ENCODE results near the gene DNASE1L3. TPM values are rescaled to one million over a fixed set of nuclear protein-coding genes. Genes with fewer than 3 reads are reported as not detected.
"Not testable (repeated sequence)": the region's sequence is repeated elsewhere in the genome, so short reads cannot be mapped to it uniquely, and the experiment has no call there.

The DNASE1L3 gene, protein sequence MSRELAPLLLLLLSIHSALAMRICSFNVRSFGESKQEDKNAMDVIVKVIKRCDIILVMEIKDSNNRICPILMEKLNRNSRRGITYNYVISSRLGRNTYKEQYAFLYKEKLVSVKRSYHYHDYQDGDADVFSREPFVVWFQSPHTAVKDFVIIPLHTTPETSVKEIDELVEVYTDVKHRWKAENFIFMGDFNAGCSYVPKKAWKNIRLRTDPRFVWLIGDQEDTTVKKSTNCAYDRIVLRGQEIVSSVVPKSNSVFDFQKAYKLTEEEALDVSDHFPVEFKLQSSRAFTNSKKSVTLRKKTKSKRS
- total RNA-seq: 0.07 and 0.20 TPM in 2 replicates

DNA sequence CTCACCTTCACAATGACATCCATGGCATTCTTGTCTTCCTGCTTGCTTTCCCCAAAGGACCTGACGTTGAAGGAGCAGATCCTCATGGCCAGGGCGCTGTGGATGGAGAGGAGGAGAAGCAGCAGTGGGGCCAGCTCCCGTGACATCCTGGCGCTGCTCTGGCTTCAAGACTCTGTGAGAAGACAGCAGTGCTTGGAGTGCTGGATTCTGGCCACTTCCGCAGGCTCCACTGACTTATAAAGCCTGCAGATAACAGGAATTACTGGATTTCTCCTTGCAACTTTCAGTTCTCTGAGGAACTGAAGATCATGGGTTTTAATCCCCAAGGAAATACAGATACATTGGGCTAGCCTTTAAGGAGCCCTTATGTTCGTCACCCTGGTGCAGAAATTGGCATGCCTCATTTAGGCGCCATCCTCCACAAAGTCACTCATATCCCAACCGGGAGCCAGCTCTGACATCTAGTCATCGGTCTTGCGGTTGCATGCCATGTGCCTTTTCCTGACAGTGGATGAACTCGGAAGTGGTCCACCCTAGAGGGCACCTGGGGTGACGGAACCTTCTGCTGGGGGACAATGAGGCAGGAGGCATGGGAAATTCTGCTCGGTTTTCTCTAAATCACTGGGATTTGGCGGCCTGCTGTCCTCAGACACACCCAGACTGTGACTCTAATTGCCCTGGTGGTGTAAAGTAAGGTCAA, at the start of gene DNASE1L3:
Gene DNASE1L3 (minus strand): TSS at position 212 of the 700 bp plus-strand sequence. CDS start 66 bp downstream, at position 146.
- DNase-seq (ENCODE audit: low read depth, low spot score): no peak

DNA sequence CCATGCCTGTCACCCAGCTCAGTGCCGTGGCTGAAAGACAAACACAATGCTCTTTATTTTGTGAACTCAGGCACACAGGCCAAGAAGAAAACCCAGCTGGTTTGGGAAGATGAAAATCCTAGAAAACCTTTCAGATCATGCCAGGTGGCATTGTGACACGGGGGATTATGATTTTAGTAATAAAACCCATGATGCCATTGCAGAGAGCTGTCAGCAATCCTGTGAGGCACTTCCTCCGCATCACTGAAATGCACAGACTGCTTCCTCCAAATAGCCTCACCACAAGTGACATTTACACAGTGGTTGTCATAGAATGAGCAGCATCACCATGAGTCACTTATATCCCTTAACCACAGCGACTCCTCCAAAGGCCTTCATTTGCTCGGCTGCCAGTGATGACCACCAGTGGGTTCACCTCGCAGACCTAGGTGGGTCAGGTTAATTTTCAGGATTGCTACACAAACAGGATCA, 49.5 kb upstream of the DNASE1L3 start:
- DNase-seq (ENCODE audit: low read depth, low spot score): no peak

DNA sequence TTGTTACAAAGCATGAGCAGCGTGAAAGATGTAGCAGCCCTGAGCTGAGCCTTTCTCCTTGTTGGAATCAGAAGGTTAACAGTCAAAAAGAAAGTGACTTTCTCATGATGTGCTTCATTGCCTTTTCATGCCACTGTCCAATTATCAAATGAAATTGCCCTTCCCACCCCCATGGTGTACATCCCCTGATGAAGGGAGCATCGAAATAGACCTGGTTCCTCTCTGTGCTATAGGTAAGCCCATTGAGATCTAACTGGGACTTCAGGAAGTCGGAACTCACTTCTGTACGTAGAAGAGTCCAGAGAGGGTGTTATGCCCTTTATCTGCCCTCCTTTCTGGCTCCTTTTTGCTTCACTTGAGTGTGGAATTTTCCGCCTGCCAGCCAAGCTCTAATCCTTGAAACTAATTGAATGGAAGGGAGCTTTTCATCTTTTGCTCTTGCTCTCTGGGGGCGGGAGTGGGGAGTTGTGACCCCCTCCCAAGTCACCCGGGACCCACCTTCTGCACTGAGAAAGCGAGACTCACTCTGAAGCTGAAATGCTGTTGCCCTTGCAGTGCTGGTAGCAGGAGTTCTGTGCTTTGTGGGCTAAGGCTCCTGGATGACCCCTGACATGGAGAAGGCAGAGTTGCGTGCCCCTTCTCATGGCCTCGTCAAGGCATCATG, 47.8 kb upstream of the DNASE1L3 start:
- no peak for DNase-seq (ENCODE audit: low read depth, low spot score)

DNA sequence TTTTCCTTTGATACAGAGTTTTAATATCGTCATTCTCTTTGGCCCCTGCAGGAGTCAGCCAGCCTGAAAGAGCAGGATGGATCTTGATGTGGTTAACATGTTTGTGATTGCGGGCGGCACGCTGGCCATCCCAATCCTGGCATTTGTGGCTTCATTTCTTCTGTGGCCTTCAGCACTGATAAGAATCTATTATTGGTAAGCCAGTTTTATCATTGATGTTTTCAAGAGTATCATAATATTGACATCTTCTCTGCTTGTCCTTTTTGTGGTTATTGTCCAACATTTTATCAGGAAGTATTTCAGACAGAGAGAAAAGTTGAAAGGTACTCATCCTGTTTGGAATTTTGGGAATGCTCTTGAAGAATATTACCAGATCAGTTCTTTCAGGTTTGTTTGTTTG, 45.7 kb upstream of the DNASE1L3 start:
- no peak for DNase-seq (ENCODE audit: low read depth, low spot score)

DNA sequence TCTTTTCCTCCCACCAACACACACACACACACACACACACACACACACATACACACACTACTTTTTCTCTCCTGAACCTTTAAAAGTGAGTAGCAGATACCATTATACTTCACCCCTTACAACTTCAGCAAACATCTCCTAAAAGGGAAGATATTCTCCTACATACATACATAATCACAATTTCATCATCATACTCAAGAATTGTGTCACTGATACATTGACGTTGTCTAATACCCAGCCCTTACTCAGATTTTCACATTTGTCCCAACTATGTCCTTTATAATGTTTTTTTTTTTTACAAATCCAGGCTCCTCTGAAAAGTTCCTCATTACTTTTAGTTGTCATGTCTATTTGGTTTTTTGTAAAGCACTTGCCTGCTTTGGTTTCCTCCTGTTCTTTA, 45.3 kb upstream of the DNASE1L3 start:
- no peak for DNase-seq (ENCODE audit: low read depth, low spot score)

DNA sequence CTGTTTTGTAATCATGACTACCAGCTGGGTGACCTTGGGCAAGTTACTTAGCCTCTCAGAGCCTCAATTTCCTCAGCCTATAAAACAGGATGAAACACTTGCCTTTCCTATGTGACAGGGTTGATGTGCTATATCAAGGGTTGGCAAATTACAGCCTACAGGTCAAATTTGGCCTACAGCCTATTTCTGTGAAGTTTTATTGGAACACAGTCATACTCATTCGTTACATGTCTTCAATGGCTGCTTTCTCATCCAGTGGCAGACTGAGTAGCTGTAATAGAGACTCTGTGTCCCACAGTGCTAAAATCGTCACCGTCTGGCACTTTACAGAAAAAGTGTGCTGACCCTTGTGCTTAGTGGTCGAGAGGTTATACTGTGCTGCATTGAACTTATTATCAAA, 43.4 kb upstream of the DNASE1L3 start:
- DNase-seq (ENCODE audit: low read depth, low spot score): no peak

DNA sequence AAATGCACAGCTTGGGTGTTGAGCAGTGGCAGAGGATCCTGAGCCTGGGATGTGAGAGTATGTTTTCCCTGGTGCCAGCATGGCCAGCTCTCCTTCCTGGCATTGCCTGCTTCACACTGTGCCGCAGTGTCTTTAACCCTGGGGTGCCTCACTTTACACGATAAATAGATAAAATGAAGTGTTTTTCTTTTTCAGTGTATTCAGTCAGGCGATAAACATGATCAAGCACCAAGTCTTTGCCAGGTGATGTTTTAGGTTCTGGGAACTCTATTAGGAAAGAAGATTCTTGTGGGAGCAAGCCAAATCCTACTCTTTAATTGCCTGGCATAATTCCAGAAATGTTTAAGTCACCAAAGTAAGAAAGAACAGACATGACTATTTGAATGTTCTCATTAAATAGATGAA, 40.9 kb upstream of the DNASE1L3 start:
- DNase-seq (ENCODE audit: low read depth, low spot score): no peak

DNA sequence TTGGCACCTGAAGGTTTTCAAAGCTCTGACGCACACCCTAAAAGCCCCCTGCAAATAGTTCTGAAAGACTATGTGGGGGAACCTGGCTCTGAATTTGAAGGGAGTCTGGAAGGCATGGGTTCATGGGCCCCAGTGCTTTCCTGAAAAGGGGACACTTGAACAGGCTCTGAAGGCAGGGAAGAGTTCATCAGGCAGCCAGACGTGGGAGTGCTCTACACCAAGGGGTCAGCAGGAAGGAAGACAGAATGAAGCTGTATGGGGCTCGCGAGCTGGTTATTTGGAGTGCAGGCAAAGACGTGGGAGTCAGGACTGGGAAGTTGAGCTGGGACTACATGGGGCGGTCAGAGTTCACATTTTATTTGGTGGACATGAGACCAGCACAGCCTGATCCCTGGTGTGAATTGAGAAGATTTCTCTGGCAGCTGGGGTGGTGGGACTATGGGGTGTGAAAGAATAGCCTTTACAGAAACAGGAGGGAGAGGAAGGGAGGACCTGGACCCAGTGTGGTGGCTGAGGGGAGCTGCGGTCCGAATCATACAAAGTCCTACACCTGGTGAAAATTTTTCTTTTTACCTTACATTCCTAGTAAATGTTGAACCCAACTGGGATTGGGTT, 39.4 kb upstream of the DNASE1L3 start:
- no peak for DNase-seq (ENCODE audit: low read depth, low spot score)

DNA sequence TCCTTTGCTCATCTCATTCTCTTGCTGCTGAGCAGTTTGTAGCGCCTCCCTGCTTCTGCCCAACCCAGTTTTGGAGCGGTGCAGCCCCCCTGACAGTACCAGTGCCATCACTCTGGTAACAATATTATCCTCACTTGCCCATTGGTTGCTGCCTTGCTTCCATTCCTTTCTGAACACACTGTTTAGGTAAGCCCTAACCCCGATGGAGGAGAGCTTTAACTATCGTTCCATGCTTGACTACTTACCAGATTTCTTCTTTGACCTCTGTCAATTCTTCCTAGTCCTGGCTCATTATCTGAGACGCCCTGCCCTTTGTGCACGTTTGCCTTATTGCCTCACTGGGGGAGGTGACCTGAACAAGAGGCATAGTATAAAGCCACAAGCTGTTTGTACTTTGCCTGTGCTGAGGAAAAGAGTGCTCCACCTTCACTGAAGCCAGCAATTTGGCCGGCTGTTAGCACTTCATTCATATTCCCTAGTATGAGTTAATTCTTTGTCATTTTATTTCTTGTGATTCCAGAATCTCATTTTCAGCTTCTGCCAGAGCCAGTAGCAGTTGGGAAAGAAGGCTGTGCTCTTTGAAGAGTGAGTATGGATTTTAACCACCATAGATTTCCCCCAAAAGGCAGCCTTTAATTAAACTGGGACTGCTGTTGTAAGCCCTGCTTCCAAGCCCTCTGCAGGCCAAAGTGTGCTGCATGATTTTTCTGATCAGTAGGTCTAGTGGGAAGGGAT, 38.8 kb upstream of the DNASE1L3 start:
- DNase-seq (ENCODE audit: low read depth, low spot score): no peak

DNA sequence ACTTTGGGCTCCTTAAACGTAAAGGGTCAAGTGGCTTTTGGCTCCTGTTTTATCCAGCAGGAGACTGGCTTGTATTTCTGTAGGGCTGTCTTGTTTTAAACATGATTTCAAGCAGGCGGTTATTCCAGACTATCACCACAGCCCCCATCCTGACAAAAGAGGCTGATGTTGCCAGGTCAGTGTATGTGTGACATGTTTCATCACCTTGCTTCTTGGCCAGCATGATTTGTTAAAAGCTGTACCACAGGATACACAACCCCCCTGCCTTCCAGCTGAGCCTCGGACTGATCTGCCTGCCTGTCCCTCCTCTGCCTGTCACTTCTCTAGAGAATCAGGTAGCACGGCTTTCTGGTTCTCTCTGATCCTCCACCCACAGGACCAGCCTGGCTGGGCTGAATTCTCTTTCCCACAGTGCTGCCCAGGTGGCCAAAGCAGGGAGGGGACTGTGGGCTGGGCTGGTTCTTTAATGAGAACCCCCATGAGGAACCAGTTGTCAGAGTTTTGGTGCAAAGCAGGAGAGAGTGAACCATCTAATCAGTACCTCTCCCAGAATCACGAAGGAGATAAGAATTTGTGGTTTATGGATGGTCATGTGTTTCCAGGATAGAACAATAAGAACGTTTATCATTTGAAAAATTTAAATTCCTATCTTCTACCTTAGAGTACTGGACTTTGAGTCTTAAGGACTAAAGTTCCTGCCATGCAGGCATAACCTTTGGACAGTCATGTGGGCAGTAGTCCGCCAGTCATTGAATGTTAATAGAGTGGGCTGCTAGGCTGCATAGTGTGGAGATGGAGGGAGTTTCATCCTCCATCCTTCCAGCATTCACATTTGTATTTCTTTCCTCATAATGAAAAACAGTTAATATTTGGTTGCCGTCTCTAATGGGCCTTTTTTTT, 35.6 kb upstream of the DNASE1L3 start:
- no peak for DNase-seq (ENCODE audit: low read depth, low spot score)

DNA sequence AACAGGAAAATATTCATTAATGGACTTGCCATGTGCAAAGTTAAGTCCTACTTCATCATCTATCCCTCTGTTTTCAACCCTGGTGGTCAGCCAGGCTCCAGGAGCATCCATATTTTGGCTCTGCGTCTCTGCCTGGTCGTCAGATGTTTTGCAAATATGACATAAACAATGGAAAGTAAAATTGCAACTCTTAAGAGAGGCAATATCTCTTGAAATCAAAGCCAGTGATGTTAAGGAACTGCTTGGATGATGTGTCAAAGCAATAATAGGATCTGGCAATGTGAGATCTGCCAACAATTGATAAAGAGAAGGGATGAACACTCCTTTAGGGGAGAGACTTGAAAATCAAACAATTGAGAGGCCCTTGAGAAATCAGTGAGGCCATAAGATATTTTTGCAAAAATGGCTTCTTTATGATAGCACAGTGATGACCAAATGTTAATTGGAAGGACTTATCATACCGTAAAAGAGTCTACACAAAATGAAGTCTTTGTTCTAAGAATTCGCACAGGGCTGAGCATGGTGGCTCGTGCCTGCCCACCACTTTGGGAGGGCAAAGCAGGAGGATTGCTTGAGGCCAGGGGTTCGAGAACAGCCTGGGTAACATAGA, 33.3 kb upstream of the DNASE1L3 start:
- no peak for DNase-seq (ENCODE audit: low read depth, low spot score)

DNA sequence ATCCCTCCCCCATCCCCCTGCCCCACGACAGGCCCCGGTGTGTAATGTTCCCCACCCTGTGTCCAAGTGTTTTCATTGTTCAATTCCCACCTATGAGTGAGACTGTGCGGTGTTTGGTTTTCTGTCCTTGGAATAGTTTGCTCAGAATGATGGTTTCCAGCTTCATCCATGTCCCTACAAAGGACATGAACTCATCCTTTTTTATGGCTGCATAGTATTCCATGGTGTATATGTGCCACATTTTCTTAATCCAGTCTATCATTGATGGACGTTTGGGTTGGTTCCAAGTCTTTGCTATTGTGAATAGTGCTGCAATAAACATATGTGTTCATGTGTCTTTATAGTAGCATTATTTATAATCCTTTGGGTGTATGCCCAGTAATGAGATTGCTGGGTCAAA, 32.1 kb upstream of the DNASE1L3 start:
- not testable (repeated sequence) for DNase-seq (ENCODE audit: low read depth, low spot score)

DNA sequence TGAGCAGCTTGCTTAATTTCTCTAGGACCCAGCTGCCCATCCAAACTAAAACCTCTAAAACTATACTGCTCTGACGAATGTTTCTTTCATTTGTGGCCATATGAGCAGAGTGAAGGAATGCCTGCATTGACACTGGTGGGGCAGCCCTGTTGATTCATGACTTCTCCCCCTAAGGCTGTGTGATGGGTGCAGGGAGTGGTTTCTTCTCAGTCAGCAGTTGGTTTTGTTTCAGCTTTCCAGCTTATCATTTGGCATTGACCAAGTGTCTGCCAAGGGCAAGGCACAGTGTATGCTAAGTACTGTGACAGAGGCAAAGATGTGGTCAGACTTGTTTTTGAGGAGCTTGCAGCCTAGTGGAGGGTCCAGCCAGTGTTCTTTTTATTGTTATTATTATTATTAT, 31.6 kb upstream of the DNASE1L3 start:
- DNase-seq (ENCODE audit: low read depth, low spot score): no peak

DNA sequence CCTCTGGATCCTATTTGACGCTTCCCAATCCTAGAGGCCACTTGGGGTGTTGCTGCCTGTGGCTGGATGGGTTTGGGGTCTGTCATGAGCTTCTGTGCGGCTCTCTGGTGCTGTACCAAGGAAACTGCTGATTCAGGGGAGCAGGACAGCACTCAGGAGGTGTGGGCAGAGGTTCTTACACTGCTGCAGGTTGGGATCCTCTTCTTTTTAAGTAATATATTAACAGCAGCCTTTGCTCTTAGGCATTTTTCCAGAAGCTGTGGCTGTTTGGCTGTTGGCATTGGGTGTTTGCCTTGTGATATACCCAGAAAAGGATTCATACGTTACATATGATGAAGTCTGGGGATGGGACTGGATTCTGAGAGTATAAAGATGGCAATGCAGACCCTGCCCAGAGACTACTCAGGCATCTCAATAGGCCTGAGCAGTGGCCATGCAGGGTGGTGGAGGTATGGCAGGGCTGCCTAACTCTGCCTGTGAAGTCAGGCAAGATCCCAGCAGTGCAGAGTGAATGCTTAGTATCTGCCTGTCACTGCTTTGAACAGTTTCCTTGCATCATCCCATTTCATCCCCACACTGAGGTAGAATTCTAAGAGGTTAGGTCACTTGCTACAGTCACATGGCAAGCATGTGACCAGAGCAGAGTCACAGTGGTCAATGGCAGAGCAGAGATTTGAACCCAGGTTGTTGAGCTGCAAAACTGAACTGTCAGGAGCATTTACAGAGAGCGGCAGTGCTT, 30.7 kb upstream of the DNASE1L3 start:
- DNase-seq (ENCODE audit: low read depth, low spot score): no peak

DNA sequence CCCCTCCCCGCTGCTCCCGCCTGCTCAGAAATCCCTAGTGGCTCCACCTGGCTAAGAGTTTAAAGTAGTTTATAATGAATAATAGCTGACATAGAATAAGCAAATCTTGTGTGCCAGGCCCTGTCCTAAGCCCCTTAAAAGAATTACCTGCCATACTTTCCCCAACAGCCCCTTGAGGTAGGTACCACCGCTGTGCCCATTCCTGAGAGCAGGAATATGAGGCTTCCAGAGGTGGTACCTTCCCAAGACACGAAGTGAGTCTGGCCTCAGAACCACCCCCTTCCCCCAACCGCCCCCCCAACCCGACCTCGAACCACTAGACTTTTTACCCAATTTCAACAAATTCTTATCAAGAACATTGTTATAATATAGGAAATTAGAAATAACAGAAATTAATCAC, 28.1 kb upstream of the DNASE1L3 start:
- DNase-seq (ENCODE audit: low read depth, low spot score): no peak

DNA sequence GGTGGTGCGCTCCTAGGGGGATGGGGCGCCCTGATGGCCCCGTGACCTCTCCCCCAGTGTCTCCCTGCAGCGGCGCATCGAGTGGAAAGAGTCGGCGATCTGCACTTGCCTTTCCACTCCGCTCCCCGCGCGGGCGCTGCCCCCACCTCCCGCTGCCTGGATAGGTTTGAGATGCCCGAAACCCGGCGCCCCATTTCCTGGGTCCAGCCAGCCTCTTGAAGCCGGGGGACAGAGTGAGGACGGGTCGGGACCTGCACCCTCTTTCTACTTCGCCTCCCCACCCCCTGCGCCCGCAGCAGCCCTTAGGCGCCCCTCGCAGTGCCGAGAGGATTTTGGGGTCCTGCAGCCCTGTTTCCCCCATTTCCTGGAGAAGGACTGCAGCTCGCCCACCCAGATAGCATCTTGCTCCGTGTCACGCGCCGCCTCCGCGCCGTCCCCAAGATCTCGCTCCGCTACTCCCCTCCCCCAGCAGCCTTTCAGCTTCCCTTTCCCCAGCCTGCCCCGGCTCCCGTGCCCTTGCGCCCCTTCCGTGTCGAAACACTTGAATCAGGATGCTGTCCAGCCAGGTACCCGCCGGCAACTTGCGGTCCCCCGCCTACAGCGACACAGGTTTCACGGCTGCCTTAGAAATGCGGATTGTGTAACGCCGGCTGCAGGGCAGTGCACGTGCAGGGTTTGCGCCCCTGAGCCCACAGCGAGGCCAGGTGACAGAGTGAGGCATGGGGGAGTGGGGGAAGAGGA, 27.3 kb upstream of the DNASE1L3 start:
- DNase-seq (ENCODE audit: low read depth, low spot score): no peak

DNA sequence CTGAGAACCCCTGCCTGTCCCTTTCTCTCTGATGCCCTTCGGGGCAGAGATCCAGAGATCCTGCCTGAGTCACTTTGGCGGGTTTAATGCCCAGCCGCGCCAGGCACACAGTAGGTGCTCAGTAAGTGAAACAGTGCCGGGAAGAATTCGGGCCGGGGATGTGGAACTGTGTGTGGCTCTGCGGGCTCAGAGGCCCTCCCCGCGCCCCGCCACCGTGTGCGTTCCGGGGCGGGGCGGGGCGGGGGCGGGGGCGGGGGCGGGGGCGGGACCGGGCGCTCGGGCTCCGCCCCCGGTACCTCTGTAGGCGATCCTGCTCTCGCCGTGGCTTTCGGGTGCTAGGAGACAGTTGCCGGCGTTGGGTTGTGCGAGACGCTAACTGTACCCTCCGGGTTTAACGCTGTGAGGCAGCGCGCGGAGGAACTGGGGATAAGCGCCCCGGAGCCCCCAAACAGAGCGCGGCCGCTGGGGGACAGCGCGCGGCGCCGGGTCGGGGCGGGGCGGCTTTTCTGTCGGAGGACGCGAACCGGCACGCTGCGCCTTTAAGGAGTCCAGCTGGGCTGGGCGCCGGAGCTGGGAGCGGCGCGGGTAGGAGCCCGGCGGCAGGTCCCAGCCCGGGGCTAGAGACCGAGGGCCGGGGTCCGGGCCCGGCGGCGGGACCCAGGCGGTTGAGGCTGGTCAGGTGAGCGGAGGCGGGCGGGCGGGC, 26.6 kb upstream of the DNASE1L3 start, which contains the start of gene ABHD6:
Gene ABHD6 (plus strand): TSS at position 555 of the 703 bp plus-strand sequence. CDS start 18,795 bp downstream, outside the sequence.
- no peak for DNase-seq (ENCODE audit: low read depth, low spot score)
